Esophagus muscularis mucosa (tissue), 4 donors: ENCODE results near the gene ZNF622.

ENCODE experiments used
- CTCF ChIP-seq, 3 experiments: fragments of 200-600 bp in 2 of 3; fragments of 450-650 bp in 1 of 3; sonication (generic) in 2 of 3; IDR thresholded peaks; one replicate each; pipeline ENCODE4 v1.5.1; 2017 to 2019; ENCODE audit warnings: antibody characterized with exemption in 3 of 3, mild to moderate bottlenecking in 2 of 3, moderate library complexity in 1 of 3
- EP300 ChIP-seq: sonication (generic); formaldehyde crosslinking; IDR thresholded peaks from one replicate; pipeline ENCODE4 v1.6.1; 2017; ENCODE audit warnings: antibody characterized with exemption
- POLR2A ChIP-seq: fragments of 450-650 bp; IDR thresholded peaks from one replicate; pipeline ENCODE4 v1.6.1; 2017; ENCODE audit warnings: antibody characterized with exemption, moderate library complexity, mild to moderate bottlenecking, low read depth
- POLR2AphosphoS5 ChIP-seq, 2 donors: sonication (generic); formaldehyde crosslinking; IDR thresholded peaks; one replicate each; pipeline ENCODE4 v1.6.1; 2017; ENCODE audit warnings: antibody characterized with exemption in 2 of 2

- TF ChIP-seq POLR2AphosphoS5 (IDR thresholded peaks at IDR 0.05) = no peak
- TF ChIP-seq CTCF (IDR thresholded peaks at IDR 0.05) = no peak
- no peak for TF ChIP-seq EP300
- no peak for TF ChIP-seq POLR2A
Observed at GRCh38 chr5:16477541-16477940, 11.9 kb upstream of the ZNF622 start.
